HG03135 (cell line): ENCODE results near the gene SRSF12.
"Not testable (repeated sequence)": the region's sequence is repeated elsewhere in the genome, so short reads cannot be mapped to it uniquely, and the experiment has no call there.

Source experiments
- ATAC-seq: cut with Tn5 transposase; IDR thresholded peaks from one replicate; pipeline ENCODE4 v1.9.1; 2021; ENCODE audit warnings: mild to moderate bottlenecking, moderate library complexity; ENCODE audit not compliant: unreplicated experiment

SRSF12 gene

GRCh38 chr6:89073014-89073620 is 44.8 kb downstream of the SRSF12 start:
- no peak for ATAC-seq

- no peak for ATAC-seq
Observed at GRCh38 chr6:89071036-89071435, 46.8 kb downstream of the SRSF12 start.

- no peak for ATAC-seq
Observed at GRCh38 chr6:89069536-89070163, 48.2 kb downstream of the SRSF12 start.

DNA sequence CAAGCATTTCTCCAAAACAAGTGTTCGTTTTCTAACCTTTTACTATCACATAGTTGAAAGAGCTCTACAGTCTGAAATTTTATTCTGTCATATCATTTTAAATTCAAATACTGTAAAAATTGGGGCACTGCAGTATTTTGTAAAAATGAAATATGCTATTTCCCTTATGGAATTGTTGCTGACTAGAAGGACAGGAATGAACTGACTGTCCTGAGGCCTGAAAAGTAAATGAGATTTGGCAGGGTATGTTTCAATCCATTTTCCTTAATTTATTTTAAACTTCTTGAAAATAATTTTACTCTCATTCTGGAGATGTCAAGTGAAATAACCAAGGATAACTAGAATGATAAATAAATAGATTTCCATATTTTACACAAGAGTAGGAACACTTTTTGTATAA is 49.2 kb downstream of the SRSF12 start:
- ATAC-seq, result no peak

DNA sequence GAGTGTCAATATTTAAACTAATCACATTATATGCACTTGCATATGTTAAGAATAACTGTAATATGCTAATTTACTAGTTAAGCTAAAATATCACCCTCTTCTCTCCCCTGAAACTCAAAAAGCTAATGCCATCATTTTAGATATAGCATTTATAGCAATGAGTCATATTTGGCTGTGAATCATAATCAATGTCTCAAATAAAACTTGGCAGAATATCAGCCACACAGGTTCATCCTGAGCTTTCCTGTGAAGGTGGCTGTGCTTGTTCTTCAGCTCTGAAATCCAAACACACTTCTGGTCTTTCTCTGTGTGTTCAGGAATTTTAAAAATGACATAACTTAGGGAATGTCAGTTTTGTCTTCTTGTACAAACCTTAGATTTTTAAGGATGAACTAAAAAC is 50.1 kb downstream of the SRSF12 start:
- ATAC-seq, result no peak

- ATAC-seq, result no peak
Observed at GRCh38 chr6:89066940-89067646, 50.8 kb downstream of the SRSF12 start.

- not testable (repeated sequence) for ATAC-seq
Observed at GRCh38 chr6:89066121-89066520, 51.8 kb downstream of the SRSF12 start.

DNA sequence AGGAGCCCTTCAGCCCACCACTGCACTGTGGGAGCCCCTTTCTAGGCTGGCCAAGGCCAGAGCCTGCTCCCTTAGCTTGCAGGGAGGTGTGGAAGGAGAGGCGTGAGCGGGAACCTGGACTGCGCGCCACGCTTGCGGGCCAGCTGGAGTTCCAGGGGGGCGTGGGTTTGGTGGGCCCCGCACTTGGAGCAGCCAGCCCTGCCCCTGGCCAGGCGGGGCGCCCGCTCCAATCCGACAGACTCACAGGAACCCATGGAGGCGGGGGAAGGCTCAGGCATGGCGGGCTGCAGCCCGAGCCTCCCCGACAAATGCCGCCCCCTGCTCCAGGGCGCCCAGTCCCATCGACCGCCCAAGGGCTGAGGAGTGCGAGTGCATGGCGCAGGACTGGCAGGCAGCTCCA is 52.9 kb downstream of the SRSF12 start:
- not testable (repeated sequence) for ATAC-seq

- no peak for ATAC-seq
Observed at GRCh38 chr6:89063881-89064280, 54.0 kb downstream of the SRSF12 start.

DNA sequence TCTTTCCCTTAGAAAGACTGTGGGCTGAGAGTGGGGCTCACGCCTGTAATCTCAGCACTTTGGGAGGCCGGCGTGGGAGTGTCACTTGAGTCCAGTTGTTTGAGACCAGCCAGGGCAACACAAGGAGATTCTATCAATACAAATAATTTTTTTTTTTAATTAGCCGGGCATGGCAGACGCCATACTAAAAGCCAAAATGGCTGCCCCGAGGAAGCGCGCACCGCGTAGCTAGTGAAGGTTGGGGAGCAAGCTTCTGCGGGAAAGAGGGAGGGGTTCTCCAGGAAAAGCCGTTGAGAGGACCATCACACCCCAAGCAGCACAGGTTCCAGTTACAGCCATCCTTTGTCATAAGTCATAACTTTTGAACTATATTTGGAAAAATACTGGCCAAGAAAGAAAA is 58.6 kb downstream of the SRSF12 start:
- ATAC-seq, result no peak

- ATAC-seq, result no peak
Observed at GRCh38 chr6:89058627-89059026, 59.2 kb downstream of the SRSF12 start.

GRCh38 chr6:89057759-89058158 is 60.1 kb downstream of the SRSF12 start:
- ATAC-seq, result no peak

- ATAC-seq, result no peak
Observed at GRCh38 chr6:89054208-89054607, 63.7 kb downstream of the SRSF12 start.

GRCh38 chr6:89051676-89052075 is 66.2 kb downstream of the SRSF12 start:
- no peak for ATAC-seq

GRCh38 chr6:89050697-89051096 is 67.2 kb downstream of the SRSF12 start:
- ATAC-seq, result no peak

GRCh38 chr6:89050155-89050554 is 67.7 kb downstream of the SRSF12 start:
- ATAC-seq, result no peak

- ATAC-seq, result no peak
Observed at GRCh38 chr6:89048985-89049384, 68.9 kb downstream of the SRSF12 start.

GRCh38 chr6:89048288-89048923 is 69.5 kb downstream of the SRSF12 start:
- ATAC-seq, result no peak

GRCh38 chr6:89047473-89047872 is 70.4 kb downstream of the SRSF12 start:
- no peak for ATAC-seq
